ENCODE data around the gene KSR1. TPM values are rescaled to one million over a fixed set of nuclear protein-coding genes. Genes with fewer than 3 reads are reported as not detected.

KSR1 gene
- total and polyA plus RNA-seq, 2 experiments from 2014 or later, result 7.8 to 53.2 TPM

- no peaks in the 10 kb centered on the region for H3K27me3 ChIP-seq (ENCODE audit: insufficient read depth)
- DNase-seq (ENCODE audit: low spot score), result no peak
- Mint-ChIP-seq H3K27ac (no peak overlapping the region; the same call in 1 of the 2 replicates), H3K4me1 (peaks cover 18% of the 10 kb centered on the region), H3K4me3 (no peak overlapping the region), H3K27me3 (ENCODE audit: insufficient read depth, low read depth, poor library complexity) (no peaks in the 10 kb centered on the region), H3K36me3 (ENCODE audit: low read depth) (no peaks in the 10 kb centered on the region), H3K9me3 (no peaks in the 10 kb centered on the region)
- peaks cover 3% of the 10 kb centered on the region; the same call in 1 of the 2 replicates for H3K9me2 ChIP-seq (ENCODE audit: insufficient read depth)
- no peaks in the 10 kb centered on the region; the same call in 1 of the 2 replicates for H3K4me1 ChIP-seq (ENCODE audit: insufficient read depth)
- H4K20me1 ChIP-seq (replicated peaks; ENCODE audit: insufficient read depth), result peaks cover 12% of the 10 kb centered on the region
- no peak overlapping the region for H3K4me2 ChIP-seq
- H3K79me2 ChIP-seq (replicated peaks; ENCODE audit: insufficient read depth), result peaks cover 77% of the 10 kb centered on the region
- peak; percentile 61 for ATAC-seq
- no peaks in the 10 kb centered on the region for H3F3A ChIP-seq (replicated peaks; ENCODE audit: low read depth)
- H2AFZ ChIP-seq, result no peak overlapping the region
- TF ChIP-seq EZH2phosphoT487 (IDR thresholded peaks at IDR 0.05; ENCODE audit: unreplicated experiment) (no peak), ZNF462 (CRISPR knock-in tag; IDR thresholded peaks at IDR 0.05) (no peak), ZNF114 (CRISPR knock-in tag; IDR thresholded peaks at IDR 0.05) (no peak), EZH2 (IDR thresholded peaks at IDR 0.05; ENCODE audit: low read depth, unreplicated experiment) (no peak), REST (IDR thresholded peaks at IDR 0.05; ENCODE audit: unreplicated experiment) (no peak), ETS1 (IDR thresholded peaks at IDR 0.05) (no peak), POLR2AphosphoS5 (IDR thresholded peaks at IDR 0.05; ENCODE audit: low read depth) (no peak), NANOG (IDR thresholded peaks at IDR 0.05; ENCODE audit: borderline replicate concordance) (no peak)
- H3K27ac ChIP-seq (ENCODE audit: low read depth), result no peak overlapping the region
- H3K36me3 ChIP-seq (ENCODE audit: insufficient read depth), result no peaks in the 10 kb centered on the region
- no peak overlapping the region for H3K4me3 ChIP-seq
These were observed 89.4 kb downstream of the KSR1 start for GRCh38 chr17:27545562-27546229.
